GM23338 (cell line): Measurements from ENCODE around the gene FGF19. TPM values are rescaled to one million over a fixed set of nuclear protein-coding genes. Genes with fewer than 3 reads are reported as not detected.

Experiments used
- ATAC-seq: fragments of 200-7000 bp; cut with Tn5 transposase; 3 replicates; pipeline ENCODE4 v1.9.1; 2020
- DNase-seq: peaks from one replicate; pipeline ENCODE4 v3.0.0-alpha.2; 2015; ENCODE audit warnings: low spot score
- H2AFZ ChIP-seq: fragments of 200-600 bp; sonication (generic); 2 replicates; pipeline ENCODE4 v1.8.0; 2016; ENCODE audit warnings: antibody characterized with exemption, mild to moderate bottlenecking, moderate library complexity
- H3F3A ChIP-seq: fragments of 200-600 bp; sonication (generic); replicated peaks from 2 replicates; pipeline ENCODE4 v1.8.0; 2017; ENCODE audit warnings: antibody characterized with exemption, mixed run types, low read depth
- H3K27ac ChIP-seq: fragments of 200-600 bp; sonication (generic); 2 replicates; pipeline ENCODE4 v1.6.1; 2016; ENCODE audit warnings: low read depth
- H3K27me3 ChIP-seq: fragments of 200-600 bp; sonication (generic); 2 replicates; pipeline ENCODE4 v1.8.0; 2016; ENCODE audit warnings: mild to moderate bottlenecking, mixed run types, moderate library complexity; ENCODE audit not compliant: insufficient read depth
- H3K36me3 ChIP-seq: fragments of 200-600 bp; sonication (generic); 2 replicates; pipeline ENCODE4 v1.8.0; 2016; ENCODE audit warnings: mild to moderate bottlenecking; ENCODE audit not compliant: insufficient read depth
- H3K4me1 ChIP-seq: fragments of 200-600 bp; sonication (generic); 2 replicates; pipeline ENCODE4 v1.8.0; 2016; ENCODE audit warnings: mild to moderate bottlenecking, moderate library complexity; ENCODE audit not compliant: insufficient read depth
- H3K4me2 ChIP-seq: fragments of 200-600 bp; sonication (generic); 2 replicates; pipeline ENCODE4 v1.7.1; 2017; ENCODE audit warnings: mixed run types
- H3K4me3 ChIP-seq: fragments of 200-600 bp; sonication (generic); 2 replicates; pipeline ENCODE4 v1.6.1; 2016; ENCODE audit warnings: mixed run types
- H3K79me2 ChIP-seq: fragments of 200-600 bp; sonication (generic); replicated peaks from 2 replicates; pipeline ENCODE4 v1.8.0; 2017; ENCODE audit warnings: mild to moderate bottlenecking; ENCODE audit not compliant: insufficient read depth
- H3K9me2 ChIP-seq: fragments of 200-600 bp; sonication (generic); 2 replicates; pipeline ENCODE4 v1.8.0; 2017; ENCODE audit not compliant: insufficient read depth
- H4K20me1 ChIP-seq: fragments of 200-600 bp; sonication (generic); replicated peaks from 2 replicates; pipeline ENCODE4 v1.8.0; 2017; ENCODE audit warnings: mild to moderate bottlenecking; ENCODE audit not compliant: insufficient read depth
- H3K27ac Mint-ChIP-seq: 2 replicates; pipeline ENCODE4 v1.8.0; 2020; ENCODE audit warnings: inconsistent platforms, mild to moderate bottlenecking, moderate library complexity, mixed read lengths
- H3K27me3 Mint-ChIP-seq: 3 replicates; pipeline ENCODE4 v1.8.0; 2022; ENCODE audit warnings: low read depth, mild to moderate bottlenecking, moderate library complexity, mixed read lengths, inconsistent platforms; ENCODE audit not compliant: insufficient read depth, poor library complexity
- H3K36me3 Mint-ChIP-seq: 3 replicates; pipeline ENCODE4 v1.8.0; 2021; ENCODE audit warnings: low read depth, mild to moderate bottlenecking, inconsistent platforms, moderate library complexity, mixed read lengths
- H3K4me1 Mint-ChIP-seq: 3 replicates; pipeline ENCODE4 v1.8.0; 2020; ENCODE audit warnings: mild to moderate bottlenecking, inconsistent platforms, mixed read lengths
- H3K4me3 Mint-ChIP-seq: 3 replicates; pipeline ENCODE4 v1.8.0; 2021; ENCODE audit warnings: moderate library complexity, mild to moderate bottlenecking, inconsistent platforms, mixed read lengths
- H3K9me3 Mint-ChIP-seq: 3 replicates; pipeline ENCODE4 v1.8.0; 2020; ENCODE audit warnings: moderate library complexity, mild to moderate bottlenecking, inconsistent platforms, mixed read lengths
- POLR2AphosphoS5 ChIP-seq: IDR thresholded peaks from 2 replicates; pipeline ENCODE4 v1.6.1; 2016; ENCODE audit warnings: antibody characterized with exemption, low read depth
- REST ChIP-seq: IDR thresholded peaks from one replicate; pipeline ENCODE4 v1.6.1; 2018; ENCODE audit warnings: antibody characterized with exemption; ENCODE audit not compliant: unreplicated experiment
- ZNF331 ChIP-seq: fragments of 250-450 bp; sonication (Bioruptor Pico); IDR thresholded peaks from 2 replicates; pipeline ENCODE4 v1.5.0; 2020; ENCODE audit warnings: low read depth, mild to moderate bottlenecking, moderate library complexity
- polyA plus RNA-seq: library from polyadenylated mRNA; unstranded; fragments of >200 nt; fragmentation: Nextera tagmentation; extraction: Ambion mirVana; gene quantifications from 2 replicates; pipeline ENCODE4 v1.2.1, GENCODE V29; 2016
- total RNA-seq: library from RNA; depleted of rRNA; stranded (reverse); fragments of >200 nt; shearing (Covaris generic); gene quantifications from 2 replicates; pipeline ENCODE4 v1.2.3, GENCODE V29; 2014
- TF ChIP-seq, protein P1 (sequence below): IDR thresholded peaks from 2 replicates; pipeline ENCODE4 v1.6.1; 2016; ENCODE audit warnings: antibody characterized with exemption
- TF ChIP-seq, protein P2 (sequence below): fragments of 250-450 bp; sonication (Bioruptor Pico); IDR thresholded peaks from 2 replicates; pipeline ENCODE4 v1.5.0; 2020; ENCODE audit warnings: mild to moderate bottlenecking, moderate library complexity

FGF19 gene
- total and polyA plus RNA-seq, 2 experiments from 2014 or later, result 21.7 to 36.1 TPM

DNA sequence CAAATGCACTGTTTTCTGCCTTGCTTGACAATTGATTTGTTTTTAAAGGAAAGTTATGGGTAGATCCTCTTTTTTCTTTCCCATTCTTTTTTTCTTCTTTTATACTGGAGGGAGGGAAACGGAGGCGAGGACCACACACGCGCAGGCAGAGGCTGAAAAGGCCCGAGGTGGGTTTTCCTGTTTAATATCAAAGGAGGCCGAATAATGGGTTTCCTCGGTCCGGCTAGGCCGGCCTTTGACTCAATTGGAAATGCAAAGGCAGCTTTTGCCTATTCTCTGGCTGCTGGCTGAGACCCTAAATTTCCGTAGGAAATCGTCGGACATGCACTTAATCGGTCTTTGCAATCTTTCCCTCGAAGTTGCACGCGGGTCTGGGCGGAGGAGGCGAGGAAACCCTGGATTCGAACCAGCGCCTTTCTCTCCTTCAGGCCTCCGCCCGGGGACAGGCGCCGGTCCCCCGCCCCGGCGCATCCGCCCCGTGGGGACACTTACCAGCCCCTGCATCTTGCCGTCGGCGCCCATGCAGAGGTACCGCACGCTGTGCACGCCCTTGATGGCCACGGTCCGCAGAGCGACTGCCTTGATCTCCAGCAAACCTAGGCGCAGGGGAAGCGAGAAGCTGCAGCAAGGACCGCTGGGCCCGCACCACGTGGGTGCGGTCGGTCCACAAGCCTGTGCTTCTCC is 911 bp downstream of the FGF19 start:
- DNase-seq, result peak; percentile 76
- H3F3A ChIP-seq, result peaks cover 24% of the 10 kb centered on the region
- H2AFZ ChIP-seq, result no peak overlapping the region
- peaks cover 21% of the 10 kb centered on the region for H3K27me3 ChIP-seq
- peak overlapping the region; percentile 83; the same call in 1 of the 2 replicates for H3K27ac Mint-ChIP-seq
- H4K20me1 ChIP-seq, result peaks cover 7% of the 10 kb centered on the region; the same call in 1 of the 2 replicates
- H3K36me3 ChIP-seq, result peaks cover 20% of the 10 kb centered on the region
- H3K4me1 Mint-ChIP-seq, result peaks cover 52% of the 10 kb centered on the region
- peak overlapping the region; percentile 86 for H3K4me2 ChIP-seq
- H3K79me2 ChIP-seq, result peaks cover 21% of the 10 kb centered on the region
- peaks cover 32% of the 10 kb centered on the region for H3K27me3 Mint-ChIP-seq
- H3K36me3 Mint-ChIP-seq, result peaks cover 24% of the 10 kb centered on the region
- H3K4me1 ChIP-seq, result peaks cover 45% of the 10 kb centered on the region
- H3K4me3 ChIP-seq, result peak overlapping the region; percentile 85
- H3K4me3 Mint-ChIP-seq, result peak overlapping the region; percentile 84
- H3K27ac ChIP-seq, result peak overlapping the region; percentile 91
- H3K9me2 ChIP-seq, result no peaks in the 10 kb centered on the region
- ATAC-seq, result peak; percentile 4
- TF ChIP-seq ZNF331 (CRISPR knock-in tag) (no peak), POLR2AphosphoS5 (peak; percentile 37; the same call in 1 of the 2 replicates), REST (no peak)
- TF ChIP-seq, protein P1, sequence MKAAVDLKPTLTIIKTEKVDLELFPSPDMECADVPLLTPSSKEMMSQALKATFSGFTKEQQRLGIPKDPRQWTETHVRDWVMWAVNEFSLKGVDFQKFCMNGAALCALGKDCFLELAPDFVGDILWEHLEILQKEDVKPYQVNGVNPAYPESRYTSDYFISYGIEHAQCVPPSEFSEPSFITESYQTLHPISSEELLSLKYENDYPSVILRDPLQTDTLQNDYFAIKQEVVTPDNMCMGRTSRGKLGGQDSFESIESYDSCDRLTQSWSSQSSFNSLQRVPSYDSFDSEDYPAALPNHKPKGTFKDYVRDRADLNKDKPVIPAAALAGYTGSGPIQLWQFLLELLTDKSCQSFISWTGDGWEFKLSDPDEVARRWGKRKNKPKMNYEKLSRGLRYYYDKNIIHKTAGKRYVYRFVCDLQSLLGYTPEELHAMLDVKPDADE, result no peak
- TF ChIP-seq, protein P2, sequence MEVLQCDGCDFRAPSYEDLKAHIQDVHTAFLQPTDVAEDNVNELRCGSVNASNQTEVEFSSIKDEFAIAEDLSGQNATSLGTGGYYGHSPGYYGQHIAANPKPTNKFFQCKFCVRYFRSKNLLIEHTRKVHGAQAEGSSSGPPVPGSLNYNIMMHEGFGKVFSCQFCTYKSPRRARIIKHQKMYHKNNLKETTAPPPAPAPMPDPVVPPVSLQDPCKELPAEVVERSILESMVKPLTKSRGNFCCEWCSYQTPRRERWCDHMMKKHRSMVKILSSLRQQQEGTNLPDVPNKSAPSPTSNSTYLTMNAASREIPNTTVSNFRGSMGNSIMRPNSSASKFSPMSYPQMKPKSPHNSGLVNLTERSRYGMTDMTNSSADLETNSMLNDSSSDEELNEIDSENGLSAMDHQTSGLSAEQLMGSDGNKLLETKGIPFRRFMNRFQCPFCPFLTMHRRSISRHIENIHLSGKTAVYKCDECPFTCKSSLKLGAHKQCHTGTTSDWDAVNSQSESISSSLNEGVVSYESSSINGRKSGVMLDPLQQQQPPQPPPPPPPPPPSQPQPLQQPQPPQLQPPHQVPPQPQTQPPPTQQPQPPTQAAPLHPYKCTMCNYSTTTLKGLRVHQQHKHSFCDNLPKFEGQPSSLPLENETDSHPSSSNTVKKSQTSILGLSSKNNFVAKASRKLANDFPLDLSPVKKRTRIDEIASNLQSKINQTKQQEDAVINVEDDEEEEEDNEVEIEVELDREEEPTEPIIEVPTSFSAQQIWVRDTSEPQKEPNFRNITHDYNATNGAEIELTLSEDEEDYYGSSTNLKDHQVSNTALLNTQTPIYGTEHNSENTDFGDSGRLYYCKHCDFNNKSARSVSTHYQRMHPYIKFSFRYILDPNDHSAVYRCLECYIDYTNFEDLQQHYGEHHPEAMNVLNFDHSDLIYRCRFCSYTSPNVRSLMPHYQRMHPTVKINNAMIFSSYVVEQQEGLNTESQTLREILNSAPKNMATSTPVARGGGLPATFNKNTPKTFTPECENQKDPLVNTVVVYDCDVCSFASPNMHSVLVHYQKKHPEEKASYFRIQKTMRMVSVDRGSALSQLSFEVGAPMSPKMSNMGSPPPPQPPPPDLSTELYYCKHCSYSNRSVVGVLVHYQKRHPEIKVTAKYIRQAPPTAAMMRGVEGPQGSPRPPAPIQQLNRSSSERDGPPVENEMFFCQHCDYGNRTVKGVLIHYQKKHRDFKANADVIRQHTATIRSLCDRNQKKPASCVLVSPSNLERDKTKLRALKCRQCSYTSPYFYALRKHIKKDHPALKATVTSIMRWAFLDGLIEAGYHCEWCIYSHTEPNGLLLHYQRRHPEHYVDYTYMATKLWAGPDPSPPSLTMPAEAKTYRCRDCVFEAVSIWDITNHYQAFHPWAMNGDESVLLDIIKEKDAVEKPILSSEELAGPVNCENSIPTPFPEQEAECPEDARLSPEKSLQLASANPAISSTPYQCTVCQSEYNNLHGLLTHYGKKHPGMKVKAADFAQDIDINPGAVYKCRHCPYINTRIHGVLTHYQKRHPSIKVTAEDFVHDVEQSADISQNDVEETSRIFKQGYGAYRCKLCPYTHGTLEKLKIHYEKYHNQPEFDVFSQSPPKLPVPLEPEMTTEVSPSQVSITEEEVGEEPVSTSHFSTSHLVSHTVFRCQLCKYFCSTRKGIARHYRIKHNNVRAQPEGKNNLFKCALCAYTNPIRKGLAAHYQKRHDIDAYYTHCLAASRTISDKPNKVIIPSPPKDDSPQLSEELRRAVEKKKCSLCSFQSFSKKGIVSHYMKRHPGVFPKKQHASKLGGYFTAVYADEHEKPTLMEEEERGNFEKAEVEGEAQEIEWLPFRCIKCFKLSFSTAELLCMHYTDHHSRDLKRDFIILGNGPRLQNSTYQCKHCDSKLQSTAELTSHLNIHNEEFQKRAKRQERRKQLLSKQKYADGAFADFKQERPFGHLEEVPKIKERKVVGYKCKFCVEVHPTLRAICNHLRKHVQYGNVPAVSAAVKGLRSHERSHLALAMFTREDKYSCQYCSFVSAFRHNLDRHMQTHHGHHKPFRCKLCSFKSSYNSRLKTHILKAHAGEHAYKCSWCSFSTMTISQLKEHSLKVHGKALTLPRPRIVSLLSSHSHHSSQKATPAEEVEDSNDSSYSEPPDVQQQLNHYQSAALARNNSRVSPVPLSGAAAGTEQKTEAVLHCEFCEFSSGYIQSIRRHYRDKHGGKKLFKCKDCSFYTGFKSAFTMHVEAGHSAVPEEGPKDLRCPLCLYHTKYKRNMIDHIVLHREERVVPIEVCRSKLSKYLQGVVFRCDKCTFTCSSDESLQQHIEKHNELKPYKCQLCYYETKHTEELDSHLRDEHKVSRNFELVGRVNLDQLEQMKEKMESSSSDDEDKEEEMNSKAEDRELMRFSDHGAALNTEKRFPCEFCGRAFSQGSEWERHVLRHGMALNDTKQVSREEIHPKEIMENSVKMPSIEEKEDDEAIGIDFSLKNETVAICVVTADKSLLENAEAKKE, result no peak
- no peaks in the 10 kb centered on the region for H3K9me3 Mint-ChIP-seq
